NCI-H524 (cell line): ENCODE data around the gene TMEM43.
A peak's percentile ranks its signal among the peaks of the same experiment; 100 is the strongest.

Experiments
- DNase-seq, 2 experiments: peaks; one replicate each; lab custom pipeline; 2025; lab: John Stamatoyannopoulos, UW

TMEM43 gene

DNA sequence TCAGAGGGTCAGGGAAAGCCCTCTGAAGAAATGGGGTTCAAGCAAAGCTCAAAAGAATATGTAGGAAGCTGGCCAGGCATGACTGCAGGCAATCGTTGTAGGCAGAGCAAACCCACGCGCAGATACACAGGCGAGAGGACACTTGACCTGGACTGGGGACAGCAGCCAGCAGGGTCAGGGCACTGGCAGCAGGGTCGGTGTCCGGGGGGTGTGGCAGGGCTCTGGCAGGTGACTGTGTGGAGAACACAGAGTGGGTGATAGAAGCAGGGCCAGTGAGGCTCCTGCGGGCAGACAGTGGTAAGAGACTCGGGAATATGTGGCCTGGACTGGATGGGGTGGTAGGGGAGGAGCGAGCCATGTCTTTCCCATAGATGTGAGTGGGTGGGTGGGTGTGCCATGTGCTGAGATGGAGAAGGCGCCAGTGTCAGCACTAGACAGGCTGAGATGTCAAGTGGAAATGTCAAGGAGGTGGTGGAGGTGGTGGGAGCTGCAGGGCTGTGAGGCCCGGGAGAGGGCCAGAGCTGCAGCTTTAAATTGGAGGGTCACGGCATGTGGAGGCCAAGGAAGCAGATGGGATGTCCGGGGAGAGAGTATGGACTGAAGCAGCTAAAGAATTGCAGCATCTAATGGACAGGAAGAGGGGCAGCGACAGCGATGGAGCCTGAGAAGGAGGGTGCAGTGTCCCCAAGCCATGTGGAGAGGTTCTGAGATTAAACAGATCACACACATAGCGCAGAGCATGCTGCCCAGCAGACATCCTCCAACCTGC, 13.4 kb downstream of the TMEM43 start:
- DNase-seq = no peak

DNA sequence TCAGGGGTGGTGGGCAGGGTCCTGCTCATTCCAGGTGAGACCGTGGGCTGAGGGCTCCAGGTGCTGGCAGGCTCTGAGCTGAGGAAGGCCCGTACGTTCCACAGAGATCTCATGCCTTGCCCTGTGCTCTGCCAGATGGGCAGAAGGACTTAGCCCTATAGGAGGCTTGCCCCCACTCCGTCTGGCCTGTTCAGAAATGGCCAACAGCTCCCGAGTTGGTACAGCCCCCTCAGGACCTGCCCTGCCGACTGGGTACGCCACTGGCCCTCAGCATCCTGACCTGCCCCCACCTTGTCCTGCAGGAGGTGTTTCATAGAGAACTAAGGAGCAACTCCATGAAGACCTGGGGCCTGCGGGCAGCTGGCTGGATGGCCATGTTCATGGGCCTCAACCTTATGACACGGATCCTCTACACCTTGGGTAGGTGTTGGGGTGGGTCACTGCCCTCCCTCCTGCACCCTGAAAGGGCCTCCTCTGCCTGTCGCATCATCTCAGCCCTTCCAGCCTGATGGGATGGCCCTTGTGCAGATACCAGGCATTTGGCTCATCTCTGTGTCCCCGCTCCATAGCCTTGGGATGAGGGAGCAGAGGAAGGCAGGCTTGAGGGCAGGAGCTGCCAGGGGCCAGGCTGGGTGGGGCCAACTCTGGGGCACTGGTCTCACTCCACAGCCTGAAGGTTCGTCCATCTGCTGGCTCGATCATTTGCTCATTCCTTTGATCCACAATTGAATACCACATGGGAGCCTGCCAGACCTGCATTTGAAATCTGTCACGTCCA, 14.2 kb downstream of the TMEM43 start:
- no peak for DNase-seq

DNA sequence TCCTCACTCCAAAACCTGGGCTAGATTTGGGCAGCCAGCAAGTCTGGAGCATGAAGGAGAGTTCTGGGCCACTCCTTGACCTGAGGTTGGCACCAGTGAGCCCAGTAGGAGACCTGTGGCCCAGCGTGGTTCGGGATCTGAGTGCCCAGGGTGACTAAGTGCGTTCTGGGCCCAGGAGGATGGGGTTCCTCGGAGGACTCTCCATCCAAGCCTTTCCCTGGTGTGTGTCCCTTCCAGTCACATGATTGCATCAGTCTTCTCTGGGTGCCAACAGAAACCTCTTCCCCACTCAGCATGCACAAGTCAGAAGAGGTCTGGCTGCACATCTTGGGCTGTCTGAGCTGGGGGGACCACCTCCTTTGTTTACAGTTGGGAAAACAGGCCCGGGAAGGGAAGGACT, 14.9 kb downstream of the TMEM43 start:
- no peak for DNase-seq

DNA sequence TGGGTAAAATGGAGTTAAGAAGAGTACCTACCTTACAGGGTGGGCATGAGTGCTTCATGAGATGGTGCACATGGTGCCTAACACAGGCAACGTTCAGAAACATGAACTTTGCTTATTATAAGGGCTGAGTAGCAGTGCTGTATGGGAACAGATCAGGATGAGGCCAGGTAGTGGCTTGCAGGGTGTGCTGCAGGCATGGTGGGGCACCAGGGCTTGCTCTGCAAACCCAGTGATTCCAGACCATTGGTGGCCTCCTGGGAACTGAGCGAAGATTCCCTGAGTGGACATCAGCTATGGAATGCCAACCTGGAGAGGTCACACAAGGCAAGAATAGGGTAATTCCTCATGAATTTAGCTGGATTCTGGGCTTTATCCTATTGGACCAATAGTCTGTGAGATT, 15.8 kb downstream of the TMEM43 start:
- no peak for DNase-seq

DNA sequence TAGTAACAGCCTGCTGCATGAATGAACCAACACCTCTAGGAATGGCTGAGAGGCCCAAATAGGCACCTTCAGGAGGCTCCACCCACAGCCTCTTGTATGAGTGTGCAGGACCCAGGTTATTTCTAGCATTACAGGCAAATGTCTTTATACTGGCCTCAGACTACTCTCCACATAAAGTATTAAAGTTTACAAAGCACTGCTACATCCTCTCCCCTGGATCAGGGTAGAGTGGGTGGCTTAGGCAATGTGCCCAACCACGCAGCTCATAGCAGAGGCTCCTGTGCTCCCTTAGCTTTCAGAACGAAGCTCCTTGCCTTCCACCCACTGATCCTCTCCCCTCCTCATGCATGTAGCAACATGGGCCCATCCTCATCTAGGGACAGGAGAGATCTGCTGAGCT, 16.3 kb downstream of the TMEM43 start:
- no peak for DNase-seq

DNA sequence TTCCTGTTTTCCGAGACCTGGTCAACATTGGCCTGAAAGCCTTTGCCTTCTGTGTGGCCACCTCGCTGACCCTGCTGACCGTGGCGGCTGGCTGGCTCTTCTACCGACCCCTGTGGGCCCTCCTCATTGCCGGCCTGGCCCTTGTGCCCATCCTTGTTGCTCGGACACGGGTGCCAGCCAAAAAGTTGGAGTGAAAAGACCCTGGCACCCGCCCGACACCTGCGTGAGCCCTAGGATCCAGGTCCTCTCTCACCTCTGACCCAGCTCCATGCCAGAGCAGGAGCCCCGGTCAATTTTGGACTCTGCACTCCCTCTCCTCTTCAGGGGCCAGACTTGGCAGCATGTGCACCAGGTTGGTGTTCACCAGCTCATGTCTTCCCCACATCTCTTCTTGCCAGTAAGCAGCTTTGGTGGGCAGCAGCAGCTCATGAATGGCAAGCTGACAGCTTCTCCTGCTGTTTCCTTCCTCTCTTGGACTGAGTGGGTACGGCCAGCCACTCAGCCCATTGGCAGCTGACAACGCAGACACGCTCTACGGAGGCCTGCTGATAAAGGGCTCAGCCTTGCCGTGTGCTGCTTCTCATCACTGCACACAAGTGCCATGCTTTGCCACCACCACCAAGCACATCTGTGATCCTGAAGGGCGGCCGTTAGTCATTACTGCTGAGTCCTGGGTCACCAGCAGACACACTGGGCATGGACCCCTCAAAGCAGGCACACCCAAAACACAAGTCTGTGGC, 16.9 kb downstream of the TMEM43 start:
- no peak for DNase-seq

DNA sequence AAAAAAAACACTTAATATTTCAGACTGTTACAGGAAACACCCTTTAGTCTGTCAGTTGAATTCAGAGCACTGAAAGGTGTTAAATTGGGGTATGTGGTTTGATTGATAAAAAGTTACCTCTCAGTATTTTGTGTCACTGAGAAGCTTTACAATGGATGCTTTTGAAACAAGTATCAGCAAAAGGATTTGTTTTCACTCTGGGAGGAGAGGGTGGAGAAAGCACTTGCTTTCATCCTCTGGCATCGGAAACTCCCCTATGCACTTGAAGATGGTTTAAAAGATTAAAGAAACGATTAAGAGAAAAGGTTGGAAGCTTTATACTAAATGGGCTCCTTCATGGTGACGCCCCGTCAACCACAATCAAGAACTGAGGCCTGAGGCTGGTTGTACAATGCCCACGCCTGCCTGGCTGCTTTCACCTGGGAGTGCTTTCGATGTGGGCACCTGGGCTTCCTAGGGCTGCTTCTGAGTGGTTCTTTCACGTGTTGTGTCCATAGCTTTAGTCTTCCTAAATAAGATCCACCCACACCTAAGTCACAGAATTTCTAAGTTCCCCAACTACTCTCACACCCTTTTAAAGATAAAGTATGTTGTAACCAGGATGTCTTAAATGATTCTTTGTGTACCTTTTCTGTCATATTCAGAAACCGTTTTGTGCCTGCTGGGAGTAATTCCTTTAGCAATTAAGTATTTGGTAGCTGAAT, 17.9 kb downstream of the TMEM43 start:
- DNase-seq = no peak

DNA sequence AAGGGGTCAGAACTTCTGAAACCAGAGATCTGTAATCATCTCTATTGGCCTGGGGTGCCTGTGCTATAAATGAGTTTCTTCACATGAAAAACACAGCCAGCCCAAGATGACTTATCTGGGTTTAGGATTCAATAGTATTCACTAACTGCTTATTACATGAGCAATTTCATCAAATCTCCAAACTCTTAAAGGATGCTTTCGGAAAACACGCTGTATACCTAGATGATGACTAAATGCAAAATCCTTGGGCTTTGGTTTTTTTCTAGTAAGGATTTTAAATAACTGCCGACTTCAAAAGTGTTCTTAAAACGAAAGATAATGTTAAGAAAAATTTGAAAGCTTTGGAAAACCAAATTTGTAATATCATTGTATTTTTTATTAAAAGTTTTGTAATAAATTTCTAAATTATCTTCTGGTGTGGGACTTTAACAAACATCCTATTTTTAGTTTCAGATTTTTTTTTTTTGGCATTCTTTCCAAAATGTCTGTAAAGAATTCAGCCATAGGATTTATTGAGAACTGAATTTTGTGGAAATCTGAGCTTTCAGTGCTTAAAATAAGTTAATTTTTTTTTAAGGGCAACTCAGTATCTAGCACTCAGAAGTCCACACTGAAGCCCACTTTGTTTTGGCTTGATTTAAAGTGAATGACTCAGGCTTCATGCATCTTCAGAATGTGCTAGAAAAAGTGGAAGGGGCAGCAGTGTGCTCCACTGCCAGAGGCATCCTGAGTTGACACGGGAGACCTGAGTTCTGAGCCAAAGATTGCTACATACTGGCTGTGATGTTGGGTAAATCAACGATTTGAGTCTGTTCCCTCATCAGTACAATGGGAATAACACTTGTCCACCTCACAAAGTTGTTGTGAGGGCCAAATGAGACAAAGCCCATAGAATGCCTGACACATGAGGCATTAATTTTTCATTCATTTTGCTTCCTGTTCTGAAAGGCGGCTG, 18.7 kb downstream of the TMEM43 start:
- DNase-seq = no peak

DNA sequence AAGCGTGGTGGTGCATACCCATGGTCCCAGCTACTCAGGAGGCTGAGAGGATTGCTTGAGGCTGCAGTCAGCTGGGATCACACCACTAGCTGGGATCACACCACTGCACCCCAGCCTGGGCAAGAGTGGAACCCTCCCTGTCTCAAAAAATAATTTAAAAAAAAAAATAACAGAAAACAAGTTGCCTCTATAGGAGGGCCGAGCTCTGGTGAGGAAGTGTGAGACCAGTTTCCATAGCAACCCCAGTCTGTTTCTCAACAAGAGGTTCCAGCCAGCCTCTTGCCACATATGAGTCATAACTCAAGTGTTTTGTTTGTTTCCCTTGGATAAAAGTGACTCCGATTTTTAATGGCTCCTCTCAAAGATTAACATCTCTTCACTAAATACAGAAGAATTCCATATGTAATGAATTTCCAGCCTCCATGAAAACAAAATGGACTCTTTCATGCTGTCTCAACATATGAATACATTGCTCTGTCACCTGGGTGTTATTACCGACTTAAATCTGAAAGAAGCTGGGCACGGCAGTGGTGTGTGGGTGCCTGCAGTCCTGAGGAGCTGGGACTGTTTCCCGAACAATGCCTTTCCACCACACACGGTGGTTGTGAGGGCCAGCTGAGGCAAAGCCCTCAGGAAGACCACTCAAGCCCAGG, 19.7 kb downstream of the TMEM43 start:
- DNase-seq = peak; percentile 53 to 71

DNA sequence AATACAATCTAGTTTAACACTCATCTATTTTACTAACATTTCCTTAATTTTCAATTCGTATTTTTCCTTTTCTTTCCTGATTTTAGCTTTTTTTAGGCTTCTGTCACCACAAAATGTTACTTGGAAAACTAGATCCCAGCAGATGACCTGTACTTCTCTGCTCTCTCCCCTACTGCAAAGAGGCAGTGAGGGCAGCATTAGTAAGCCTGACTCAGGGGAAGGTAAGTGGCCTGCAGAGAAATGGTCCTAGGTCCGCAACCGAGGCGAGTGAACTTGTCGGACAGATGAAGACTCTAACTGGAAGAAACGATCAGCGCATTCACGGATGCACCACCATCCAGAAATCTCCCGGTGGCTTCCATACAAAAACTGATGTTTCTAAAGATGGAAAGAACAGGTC, 20.4 kb downstream of the TMEM43 start:
- DNase-seq = no peak

DNA sequence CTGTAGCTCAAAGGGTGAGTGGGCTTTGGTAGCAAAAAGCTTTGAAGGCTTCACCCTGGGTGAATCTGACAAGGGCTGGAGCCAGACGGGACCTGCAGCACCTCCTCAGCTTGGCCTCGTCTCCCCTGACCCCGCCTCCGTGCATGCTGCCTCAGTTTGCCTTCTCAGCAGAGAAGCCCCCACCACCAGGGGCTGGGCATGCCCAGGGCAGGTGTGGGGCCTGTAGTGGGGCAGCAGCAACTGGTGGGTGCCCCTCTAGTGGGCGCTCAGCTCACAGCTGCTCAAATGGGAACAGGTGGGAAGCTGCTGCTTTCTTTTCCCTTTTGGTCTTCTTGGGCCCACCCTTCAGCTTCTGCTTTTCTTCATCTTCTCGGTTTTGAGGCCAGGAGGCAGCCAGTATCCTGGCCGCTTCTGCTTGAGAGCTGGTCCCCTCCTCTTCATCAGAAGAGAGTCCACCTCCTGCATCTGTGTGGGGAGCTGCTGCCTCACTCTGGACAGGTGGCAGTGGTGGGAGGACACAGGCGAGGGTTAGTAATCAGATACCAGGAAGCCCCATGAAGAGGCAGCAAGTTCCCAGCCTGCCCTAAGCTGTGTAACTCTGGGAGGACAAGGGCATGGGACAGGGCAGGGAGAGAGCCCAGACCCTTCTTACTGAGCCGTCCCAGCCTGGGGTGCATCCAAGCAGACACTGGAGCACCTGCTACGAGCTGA, 21.0 kb downstream of the TMEM43 start:
- no peak for DNase-seq

DNA sequence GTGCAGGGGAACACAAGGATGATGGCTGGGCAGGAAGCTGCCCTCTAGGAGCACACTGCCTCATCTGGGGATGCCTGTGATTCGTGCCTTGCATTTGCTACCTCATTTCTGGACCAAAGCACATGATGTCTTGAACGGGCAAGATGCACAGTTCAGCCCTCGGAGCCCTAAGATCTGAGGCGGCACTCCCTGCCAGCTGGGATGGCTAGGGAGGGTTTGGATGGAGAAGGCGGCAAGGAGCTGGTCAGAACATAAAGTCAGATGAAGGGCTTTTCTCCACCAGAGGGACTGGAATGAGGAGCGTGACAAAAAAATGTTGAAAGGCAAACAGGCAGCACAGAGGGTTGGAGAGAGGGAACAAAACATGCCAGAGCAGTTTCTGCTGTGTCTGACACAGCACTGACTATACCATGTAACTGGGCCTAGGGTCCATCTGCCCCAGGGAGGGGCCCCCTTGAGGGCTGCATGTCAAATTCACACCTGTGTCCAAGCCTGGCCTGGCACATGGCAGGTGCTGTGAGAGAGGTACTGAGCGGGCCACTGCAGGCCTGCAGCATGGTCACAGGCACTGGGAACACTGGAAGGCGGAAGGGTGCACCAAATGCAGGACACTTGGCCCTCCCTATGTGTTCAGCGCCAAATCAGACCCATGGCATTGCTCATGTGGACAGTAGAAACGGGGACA, 21.7 kb downstream of the TMEM43 start:
- no peak for DNase-seq

DNA sequence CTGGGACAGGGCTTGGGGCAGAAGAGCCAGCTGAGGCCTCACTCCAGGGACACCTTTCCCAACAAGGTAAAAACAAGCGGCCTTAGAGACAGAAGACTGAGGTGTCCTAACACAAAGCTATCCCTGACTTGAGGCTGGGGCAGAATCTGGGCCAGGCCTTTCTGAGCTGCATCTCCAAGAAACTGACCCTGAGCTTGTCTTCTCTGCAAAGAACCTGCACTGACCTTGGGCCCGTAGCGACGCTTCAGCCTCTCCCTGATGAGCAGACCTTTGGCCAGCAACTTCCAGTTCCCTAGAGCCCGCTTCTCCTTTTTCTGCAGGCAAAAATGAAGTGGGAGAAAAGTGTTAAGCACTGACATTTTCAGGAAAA, 22.2 kb downstream of the TMEM43 start:
- DNase-seq = no peak

DNA sequence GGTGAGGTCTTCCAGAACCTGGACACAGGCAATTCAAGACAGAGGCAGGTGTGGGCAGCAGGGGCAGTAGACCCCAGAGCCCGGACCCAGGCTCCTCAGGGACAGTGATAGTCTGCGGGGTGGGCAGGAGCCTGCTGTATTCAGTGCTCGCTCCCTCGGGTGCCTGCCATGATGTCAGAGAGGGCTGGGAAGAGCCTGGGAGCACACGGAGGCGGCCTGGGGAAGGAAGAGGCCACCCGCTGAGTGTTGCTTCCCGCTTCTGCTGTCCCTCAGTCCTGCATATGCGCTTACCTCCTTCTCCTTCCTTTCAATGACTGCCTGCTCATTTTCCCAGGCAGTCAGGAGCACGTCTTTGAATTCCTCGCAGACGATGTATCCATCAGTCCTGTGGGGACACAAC, 22.8 kb downstream of the TMEM43 start:
- DNase-seq = no peak

DNA sequence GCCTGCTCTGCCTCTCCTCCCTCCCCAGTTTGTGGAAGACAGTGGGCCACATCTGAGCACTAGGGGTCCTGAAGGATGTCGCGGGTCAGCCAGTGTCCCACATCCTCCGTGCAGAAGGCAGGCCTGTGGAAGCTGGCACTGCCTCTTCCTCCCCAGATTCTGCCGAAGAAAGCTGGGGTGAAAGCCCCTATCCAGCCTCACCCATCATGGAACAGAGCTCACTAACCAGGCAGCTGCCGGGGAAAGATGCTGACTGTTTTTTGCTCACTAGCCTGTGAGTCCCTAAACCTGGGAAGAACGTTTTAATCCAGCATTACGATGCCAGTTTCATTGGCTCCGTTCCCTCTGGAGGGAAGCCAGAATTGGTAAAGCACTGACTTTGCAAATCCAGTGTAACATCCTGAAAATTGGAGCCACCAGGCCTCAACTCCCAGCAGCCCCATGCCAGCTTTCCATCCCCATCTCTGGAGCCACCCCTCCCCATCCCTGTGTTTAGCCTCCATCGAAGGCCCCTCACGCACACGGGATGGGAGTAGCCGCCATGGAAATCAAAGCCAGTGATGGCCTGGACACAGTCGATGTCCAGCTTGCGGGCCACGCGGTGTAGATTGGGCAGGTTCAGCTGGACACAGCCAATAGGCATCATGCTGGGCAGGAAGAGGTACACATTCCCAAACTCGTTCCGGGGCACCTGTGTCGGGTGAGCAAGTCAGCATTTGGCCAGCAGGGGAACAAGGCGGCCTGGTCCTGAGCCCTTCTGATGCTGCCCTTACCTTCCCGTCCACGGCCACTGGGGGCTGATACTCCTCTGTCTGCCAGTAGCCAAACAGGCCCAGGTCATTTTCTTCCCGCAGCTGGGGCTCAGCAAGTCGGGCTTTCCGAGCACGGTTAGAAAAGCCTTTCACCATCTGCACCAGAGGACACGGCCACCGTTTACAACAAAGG, 23.5 kb downstream of the TMEM43 start:
- no peak for DNase-seq

DNA sequence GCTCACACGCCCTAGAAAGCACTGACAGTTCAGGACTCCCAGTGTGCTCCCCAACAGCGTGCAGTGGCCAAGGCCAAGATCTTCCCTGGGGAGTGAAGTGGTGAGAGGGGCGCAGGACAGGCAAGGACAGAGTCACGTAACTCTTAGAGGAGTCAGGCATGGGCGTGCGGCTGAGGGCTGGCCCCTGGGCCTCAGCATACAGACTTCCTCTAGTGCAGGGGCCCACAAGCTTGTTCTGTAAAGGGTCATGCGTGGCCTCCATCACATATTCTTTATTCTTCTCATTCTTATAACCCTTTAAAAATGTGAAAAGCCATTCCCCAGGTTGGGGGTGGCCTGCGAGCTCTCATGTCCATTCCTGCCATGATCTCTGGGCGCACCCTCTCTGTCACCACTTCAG, 25.2 kb downstream of the TMEM43 start:
- DNase-seq = no peak

DNA sequence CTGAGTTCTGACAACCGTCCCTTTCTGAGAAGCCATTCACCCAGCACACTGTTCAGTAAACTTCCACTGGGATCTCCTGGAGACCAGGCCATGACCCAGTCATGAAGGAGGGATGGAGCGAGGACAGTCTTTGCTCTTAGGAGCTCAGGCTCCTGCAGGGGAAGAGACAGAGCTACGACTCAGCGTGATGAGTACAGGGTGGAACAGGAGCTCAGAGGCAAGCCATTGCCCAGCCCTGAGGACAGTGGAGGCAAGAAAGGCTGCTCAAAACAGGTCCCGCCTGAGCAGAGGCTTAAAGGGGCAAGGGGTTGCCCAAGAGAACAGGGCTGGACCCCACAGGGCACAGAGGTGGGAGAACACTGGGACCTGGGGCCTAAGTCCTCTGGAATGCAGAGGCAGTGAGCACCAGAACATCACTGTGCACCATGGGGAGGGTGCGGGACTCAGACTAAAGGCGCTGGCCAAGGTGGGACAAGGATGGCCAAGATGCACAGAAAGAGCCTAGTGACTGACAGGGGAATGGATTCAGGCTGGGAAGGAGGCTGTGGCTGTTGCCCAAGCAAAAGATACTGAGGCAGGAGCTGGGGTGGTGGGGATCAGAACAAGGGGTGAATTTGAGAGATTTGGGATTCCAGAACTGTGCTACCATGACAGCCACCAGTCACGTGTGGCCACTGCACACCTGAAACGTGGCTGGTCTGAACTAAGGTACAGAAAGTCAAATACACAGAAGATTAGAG, 25.8 kb downstream of the TMEM43 start:
- DNase-seq = no peak
